GM12875 (cell line): ENCODE data around the gene OAF.

ENCODE experiments used
- H3K4me3 ChIP-seq: one replicate; pipeline ENCODE4 v1.5.1; 2011; ENCODE audit warnings: low read depth, low read length, control low read depth
- CTCF ChIP-seq: IDR thresholded peaks from 2 replicates; pipeline ENCODE4 v1.5.1; 2011; ENCODE audit warnings: low read depth, mild to moderate bottlenecking, control low read depth, inconsistent platforms, low read length, moderate library complexity, borderline replicate concordance; ENCODE audit not compliant: insufficient read depth

The OAF gene

GRCh38 chr11:120188811-120189455, 21.9 kb upstream of the OAF start:
- TF ChIP-seq CTCF: no peak
- no peak overlapping the region for H3K4me3 ChIP-seq

GRCh38 chr11:120191058-120191457, 19.8 kb upstream of the OAF start:
- TF ChIP-seq CTCF: no peak
- H3K4me3 ChIP-seq: no peak overlapping the region

GRCh38 chr11:120192831-120193625, 17.8 kb upstream of the OAF start:
- no peak overlapping the region for H3K4me3 ChIP-seq
- TF ChIP-seq CTCF: no peak

- no peak for TF ChIP-seq CTCF
- no peak overlapping the region for H3K4me3 ChIP-seq
Measured at GRCh38 chr11:120194166-120194565, 16.7 kb upstream of the OAF start.

- H3K4me3 ChIP-seq: no peak overlapping the region
- TF ChIP-seq CTCF: no peak
Measured at GRCh38 chr11:120195601-120196320, 15.1 kb upstream of the OAF start.

- H3K4me3 ChIP-seq: no peak overlapping the region
- TF ChIP-seq CTCF: no peak
Measured at GRCh38 chr11:120196826-120197225, 14.0 kb upstream of the OAF start.
